ENCODE results near the gene DTNA.
"Not testable (repeated sequence)": the region's sequence is repeated elsewhere in the genome, so short reads cannot be mapped to it uniquely, and the experiment has no call there.

The DTNA gene

DNA sequence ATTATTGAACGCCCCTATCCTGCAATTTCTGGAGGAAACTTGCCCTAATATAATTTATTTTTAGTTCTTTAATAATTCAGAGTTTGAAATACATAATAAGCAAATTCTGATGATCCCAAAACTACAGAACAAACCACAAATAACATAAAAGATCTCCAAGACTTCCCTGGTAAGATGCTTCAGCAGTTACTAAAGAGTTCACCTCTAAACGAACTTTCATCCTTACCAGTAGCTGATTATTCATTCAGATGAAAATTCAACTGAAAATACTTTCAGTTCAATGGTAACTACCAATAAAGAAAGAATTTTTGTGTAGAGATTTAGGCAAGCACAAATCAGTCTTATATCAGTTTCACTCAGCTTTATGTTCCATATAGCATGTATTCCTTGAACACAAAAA is 201.0 kb downstream of the DTNA start:
- DNase-seq, result no peak

GRCh38 chr18:34911661-34912384 is 201.7 kb downstream of the DTNA start:
- DNase-seq, result no peak

DNA sequence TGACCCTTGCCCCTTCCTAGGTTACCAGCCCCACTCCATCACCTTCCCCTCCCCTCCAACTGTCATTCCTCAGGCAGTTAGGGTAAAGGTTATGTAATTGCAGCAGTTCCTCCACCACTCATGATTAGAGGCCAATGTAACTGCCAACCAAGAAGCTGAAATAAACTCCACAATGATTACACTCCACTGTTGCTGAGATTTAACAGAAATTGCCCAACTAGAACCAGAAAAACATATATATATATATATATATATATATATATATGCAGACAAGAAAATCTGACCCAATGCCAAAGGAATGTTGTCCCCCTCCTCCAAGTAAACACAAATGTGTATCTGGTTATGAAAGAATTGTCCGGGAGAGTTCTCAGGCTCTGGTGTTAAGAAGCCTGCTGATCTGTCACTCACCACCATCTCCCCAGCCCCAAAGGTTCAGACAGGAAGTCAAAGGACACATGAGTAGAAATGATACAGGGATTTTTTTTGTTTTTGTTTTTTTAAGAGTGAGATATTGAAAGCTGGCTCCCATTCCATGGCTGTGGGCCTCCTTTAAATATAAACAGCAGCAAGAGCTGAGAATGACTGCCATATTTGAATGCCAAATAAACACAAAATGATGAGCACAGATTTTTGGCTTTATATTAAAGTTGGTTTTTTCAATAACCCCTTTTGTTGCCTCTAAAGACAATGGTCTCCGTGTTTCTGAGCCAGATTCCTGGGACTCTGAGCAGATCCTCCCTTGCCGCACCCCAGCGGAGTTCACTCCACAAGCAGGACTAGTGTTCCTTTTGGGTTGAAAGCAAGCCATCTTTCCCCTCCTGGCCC is 204.0 kb downstream of the DTNA start:
- no peak for DNase-seq

- no peak for DNase-seq
Observed at GRCh38 chr18:34915046-34915445, 204.9 kb downstream of the DTNA start.

DNA sequence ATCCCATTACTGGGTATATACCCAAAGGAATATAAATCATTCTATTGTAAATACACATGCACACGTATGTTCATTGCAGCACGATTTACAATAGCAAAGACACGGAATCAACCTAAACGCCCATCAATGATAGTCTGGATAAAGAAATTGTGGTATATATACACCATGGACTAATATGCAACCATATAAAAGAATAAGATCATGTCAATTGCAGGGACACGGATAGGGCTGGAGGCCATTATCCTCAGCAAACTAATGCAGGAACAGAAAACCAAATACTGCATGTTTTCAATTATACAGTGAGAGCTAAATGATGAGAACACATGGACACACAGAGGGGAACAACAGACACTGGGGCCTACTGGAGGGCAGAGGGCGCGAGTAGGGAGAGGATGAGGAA is 206.4 kb downstream of the DTNA start:
- not testable (repeated sequence) for DNase-seq

- no peak for DNase-seq
Observed at GRCh38 chr18:34918856-34919255, 208.8 kb downstream of the DTNA start.

DNA sequence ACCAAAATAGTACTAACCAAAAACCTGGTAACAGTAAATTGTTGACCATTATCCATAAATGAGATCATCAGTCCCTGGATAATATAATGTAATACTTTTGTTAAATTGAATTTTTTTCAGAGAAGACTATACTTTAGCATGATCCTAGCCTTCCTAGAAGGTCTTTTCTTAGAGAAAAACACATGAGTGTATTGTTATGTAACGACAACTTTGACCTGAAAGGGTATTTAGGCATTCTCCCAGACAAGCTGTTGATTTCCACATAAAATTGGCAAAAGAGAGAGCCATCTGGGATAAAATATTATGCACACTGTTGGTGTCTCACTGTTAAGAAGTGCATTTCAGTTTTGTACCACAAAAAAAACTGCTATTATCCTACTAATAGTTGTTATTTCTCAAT is 211.1 kb downstream of the DTNA start:
- no peak for DNase-seq

- DNase-seq, result no peak
Observed at GRCh38 chr18:34921811-34922385, 211.8 kb downstream of the DTNA start.

DNA sequence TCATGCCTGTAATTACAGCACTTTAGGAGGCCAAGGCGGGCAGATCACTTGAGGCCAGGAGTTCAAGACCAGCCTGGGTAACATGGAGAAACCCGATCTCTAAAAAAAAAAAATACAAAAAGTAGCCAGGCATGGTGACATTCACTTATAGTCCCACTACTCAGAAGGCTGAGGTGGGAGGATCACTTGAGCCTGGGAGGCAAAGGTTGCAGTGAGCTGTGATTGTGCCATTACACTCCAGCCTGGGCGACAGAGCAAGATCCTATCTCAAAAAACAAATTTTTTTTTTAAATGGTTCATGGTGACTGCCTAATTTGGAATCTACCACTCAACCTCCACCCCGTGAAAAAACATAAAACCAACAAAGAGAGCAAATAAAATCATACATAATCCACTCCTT is 212.5 kb downstream of the DTNA start:
- DNase-seq, result not testable (repeated sequence)

DNA sequence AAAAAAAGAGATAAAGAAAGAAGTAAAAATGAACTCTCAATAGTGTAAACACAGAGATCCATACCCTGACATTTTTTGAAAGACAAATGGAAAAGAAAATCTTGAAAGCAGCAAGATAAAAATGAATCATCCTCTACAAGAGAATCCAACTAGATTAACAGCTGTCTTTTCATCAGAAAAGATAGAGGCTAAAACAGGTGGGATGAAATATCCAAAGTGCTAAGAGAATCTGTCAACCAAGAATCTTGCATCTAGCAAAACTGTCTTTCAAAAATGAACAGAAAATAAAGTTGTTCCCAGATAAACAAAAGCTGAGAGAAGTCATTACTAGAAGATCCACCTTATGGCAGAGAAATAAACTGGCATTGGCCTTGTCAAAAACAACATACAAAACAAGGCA is 213.8 kb downstream of the DTNA start:
- no peak for DNase-seq

DNA sequence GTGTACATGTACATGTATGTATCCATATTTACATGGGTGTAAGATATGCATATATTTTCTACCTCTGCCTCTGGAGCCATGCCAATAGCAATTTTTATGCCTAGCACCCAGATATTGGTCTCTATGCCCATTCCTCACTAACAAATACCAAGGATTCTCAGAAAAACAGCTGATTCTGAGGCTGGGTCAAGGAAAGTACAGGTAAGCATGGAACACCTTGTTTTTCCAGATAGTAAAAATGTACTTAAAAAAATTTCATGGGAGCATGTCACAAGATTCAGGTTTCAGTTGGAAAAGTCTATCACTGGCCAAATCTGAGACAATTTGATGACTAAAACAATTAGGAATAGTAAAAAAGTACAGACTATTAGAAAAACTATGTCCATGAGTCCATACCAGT is 216.6 kb downstream of the DTNA start:
- no peak for DNase-seq

GRCh38 chr18:34928088-34928753 is 218.1 kb downstream of the DTNA start:
- DNase-seq, result no peak

GRCh38 chr18:34928754-34929335 is 218.7 kb downstream of the DTNA start:
- no peak for DNase-seq

- no peak for DNase-seq
Observed at GRCh38 chr18:34929336-34929780, 219.3 kb downstream of the DTNA start.

- DNase-seq, result no peak
Observed at GRCh38 chr18:34932363-34932762, 222.3 kb downstream of the DTNA start.

DNA sequence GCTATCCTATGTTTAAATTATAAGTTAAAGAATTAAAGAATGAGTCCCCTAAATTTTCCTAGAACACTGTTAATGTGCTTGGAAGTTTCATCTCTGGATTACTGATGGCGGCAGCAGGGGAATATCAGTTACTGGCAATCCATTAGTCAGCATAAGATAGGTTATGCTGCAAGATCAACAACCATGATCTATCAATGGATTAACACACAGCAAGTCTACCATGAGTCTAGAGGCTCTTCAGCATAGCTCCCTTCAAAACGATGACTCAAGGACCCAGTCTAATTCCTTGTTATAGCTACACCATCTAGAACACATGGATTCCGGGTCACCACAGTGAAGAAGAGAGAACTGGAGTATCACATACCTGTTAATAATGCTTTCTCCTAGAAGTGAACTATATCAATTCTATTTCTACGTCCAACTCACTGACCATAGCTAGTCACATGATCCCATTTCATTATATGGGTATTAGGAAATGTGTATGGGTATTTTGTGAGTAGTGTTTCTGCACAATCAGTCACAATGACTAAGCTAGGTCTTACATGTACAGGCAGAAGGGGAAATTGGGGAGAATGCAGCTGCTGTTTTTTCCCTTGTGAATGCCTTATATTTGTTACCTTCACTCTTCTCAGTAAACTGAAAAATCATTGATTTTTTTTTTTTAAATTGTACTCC is 222.8 kb downstream of the DTNA start:
- DNase-seq, result no peak

GRCh38 chr18:34933909-34934661 is 224.0 kb downstream of the DTNA start:
- no peak for DNase-seq

GRCh38 chr18:34936772-34937171 is 226.7 kb downstream of the DTNA start:
- no peak for DNase-seq

- DNase-seq, result no peak
Observed at GRCh38 chr18:34938090-34938489, 228.0 kb downstream of the DTNA start.

All from T-helper 9 cell (primary cell).